Loucy (cell line): Measurements from ENCODE around the gene SNX21.

ENCODE experiments used
- H2AFZ ChIP-seq: fragments of 200-600 bp; sonication (generic); 2 replicates; pipeline ENCODE4 v1.6.0; 2016; ENCODE audit warnings: antibody characterized with exemption, mild to moderate bottlenecking, low read length, moderate library complexity
- H3F3A ChIP-seq: fragments of 200-600 bp; 2 replicates; pipeline ENCODE4 v1.6.0; 2016; ENCODE audit warnings: antibody characterized with exemption, low read depth, mild to moderate bottlenecking
- H3K27me3 ChIP-seq: fragments of 200-600 bp; sonication (generic); 2 replicates; pipeline ENCODE4 v1.6.1; 2014; ENCODE audit warnings: low read length, mild to moderate bottlenecking; ENCODE audit not compliant: insufficient read depth, poor library complexity, severe bottlenecking
- H3K36me3 ChIP-seq: fragments of 200-600 bp; sonication (generic); 2 replicates; pipeline ENCODE4 v1.6.1; 2016; ENCODE audit warnings: low read length; ENCODE audit not compliant: insufficient read depth
- H3K4me1 ChIP-seq: fragments of 200-600 bp; sonication (generic); 2 replicates; pipeline ENCODE4 v1.5.1; 2014; ENCODE audit warnings: low read length, mild to moderate bottlenecking; ENCODE audit not compliant: insufficient read depth, poor library complexity, severe bottlenecking
- H3K4me2 ChIP-seq: fragments of 200-600 bp; sonication (generic); 2 replicates; pipeline ENCODE4 v1.6.0; 2014; ENCODE audit warnings: antibody characterized with exemption, low read length, low read depth, mild to moderate bottlenecking; ENCODE audit not compliant: poor library complexity, severe bottlenecking
- H3K4me3 ChIP-seq: fragments of 200-600 bp; sonication (generic); 2 replicates; pipeline ENCODE4 v1.5.1; 2014; ENCODE audit warnings: low read length, mild to moderate bottlenecking, mixed read lengths; ENCODE audit not compliant: poor library complexity, severe bottlenecking
- H3K79me2 ChIP-seq: fragments of 200-600 bp; sonication (generic); 2 replicates; pipeline ENCODE4 v1.6.1; 2014; ENCODE audit warnings: low read length; ENCODE audit not compliant: insufficient read depth
- H3K9ac ChIP-seq: fragments of 200-600 bp; sonication (generic); 2 replicates; pipeline ENCODE4 v1.6.0; 2014; ENCODE audit warnings: mild to moderate bottlenecking, low read depth, low read length, moderate library complexity; ENCODE audit not compliant: poor library complexity, severe bottlenecking
- H3K9me2 ChIP-seq: fragments of 200-600 bp; sonication (generic); replicated peaks from 2 replicates; pipeline ENCODE4 v1.6.1; 2016; ENCODE audit warnings: low read depth, low read length, mixed read lengths
- H3K9me3 ChIP-seq: fragments of 200-600 bp; sonication (generic); 2 replicates; pipeline ENCODE4 v1.6.1; 2014; ENCODE audit warnings: mild to moderate bottlenecking, antibody characterized with exemption, low read length, low read depth; ENCODE audit not compliant: insufficient read depth
- H4K20me1 ChIP-seq: fragments of 200-600 bp; sonication (generic); 2 replicates; pipeline ENCODE4 v1.6.0; 2014; ENCODE audit warnings: antibody characterized with exemption, low read length, mild to moderate bottlenecking; ENCODE audit not compliant: insufficient read depth, poor library complexity, severe bottlenecking
- CTCF ChIP-seq: fragments of 200-600 bp; sonication (generic); conservative IDR thresholded peaks from 2 replicates; pipeline ENCODE4 v1.5.1; 2014; ENCODE audit warnings: mild to moderate bottlenecking, antibody characterized with exemption, low read length
- EZH2phosphoT487 ChIP-seq: fragments of 200-600 bp; IDR thresholded peaks from 2 replicates; pipeline ENCODE4 v1.6.1; 2018; ENCODE audit warnings: antibody characterized with exemption, mild to moderate bottlenecking, moderate library complexity, borderline replicate concordance

SNX21 gene

DNA sequence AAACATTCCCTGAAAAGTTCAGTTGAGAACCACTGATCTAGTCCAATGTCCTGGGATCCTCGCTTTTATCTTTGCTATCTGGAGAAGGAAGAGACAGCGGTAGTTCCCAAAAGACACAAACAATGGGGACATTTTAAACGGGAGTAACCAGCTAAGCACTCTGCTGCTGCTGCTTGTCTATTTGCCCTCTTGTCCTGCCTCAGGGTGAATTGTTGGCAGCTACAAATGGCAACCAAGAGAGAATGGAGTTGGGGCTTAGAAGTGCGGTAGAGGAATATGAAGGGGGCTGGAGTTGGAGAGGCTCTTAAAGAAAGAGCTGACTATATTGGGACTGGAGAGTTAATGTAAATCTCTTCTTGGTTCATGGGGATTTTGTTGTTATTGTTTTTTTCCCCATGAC lies 41.0 kb downstream of the SNX21 start:
- Histone ChIP-seq H3F3A (no peaks in the 10 kb centered on the region), H4K20me1 (no peaks in the 10 kb centered on the region), H3K79me2 (no peaks in the 10 kb centered on the region), H3K27me3 (no peaks in the 10 kb centered on the region), H3K9me3 (no peaks in the 10 kb centered on the region), H3K4me3 (no peak overlapping the region), H3K4me1 (no peaks in the 10 kb centered on the region), H3K9ac (no peak overlapping the region), H3K9me2 (no peaks in the 10 kb centered on the region), H2AFZ (no peak overlapping the region), H3K36me3 (peaks cover 22% of the 10 kb centered on the region; the same call in 1 of the 2 replicates), H3K4me2 (no peak overlapping the region)
- no peak for TF ChIP-seq EZH2phosphoT487
- TF ChIP-seq CTCF = no peak

- Histone ChIP-seq H4K20me1 (peaks cover 4% of the 10 kb centered on the region), H3K4me2 (no peak overlapping the region)
Measured at GRCh38 chr20:45878076-45878761, 44.6 kb downstream of the SNX21 start.

DNA sequence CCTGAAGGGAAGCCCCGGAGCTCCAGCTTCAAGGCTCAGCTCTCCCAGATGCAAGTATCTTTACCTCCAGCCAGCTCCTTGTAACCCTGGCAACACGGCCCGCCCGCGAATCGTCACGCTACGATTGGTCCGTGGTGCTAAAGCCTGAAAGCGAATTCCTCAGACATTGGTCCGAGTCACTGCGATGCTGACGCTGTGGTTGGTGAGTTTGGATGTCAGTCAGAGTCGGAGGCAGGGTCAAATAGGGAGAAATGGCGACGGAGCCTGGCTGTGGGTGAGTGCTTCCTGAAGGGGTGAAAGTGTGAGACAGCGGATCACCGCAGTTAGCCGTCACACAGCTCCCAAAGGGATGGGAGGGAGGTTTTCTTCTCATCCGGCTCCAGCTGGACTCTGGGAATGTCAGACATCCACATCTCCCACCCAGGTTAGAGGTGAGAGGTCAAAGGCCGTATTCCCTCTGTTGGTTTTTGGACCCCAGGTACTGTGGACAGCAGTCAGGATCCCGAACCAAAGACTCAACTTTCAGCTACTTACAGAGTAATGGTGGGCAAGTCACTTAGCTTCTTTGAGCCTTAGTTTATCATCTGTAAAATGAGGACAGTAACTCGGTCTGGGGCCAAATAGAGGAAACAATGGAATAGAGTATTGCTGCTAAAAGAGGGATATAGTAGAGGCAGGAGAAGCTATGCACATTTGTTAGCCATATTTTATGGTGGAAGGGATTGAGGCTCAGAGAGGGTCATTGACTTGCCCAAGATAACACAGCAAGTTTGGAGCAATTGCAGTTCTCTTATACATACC lies 47.6 kb downstream of the SNX21 start, which contains the start of gene ZSWIM1:
TSS of gene ZSWIM1 (plus strand) at position 240 of the 801 bp plus-strand sequence. CDS start 1,366 bp downstream, outside the sequence.
- peak within 1 kb of the TSS; percentile 92 for H3K4me2 ChIP-seq
- peak within 1 kb of the TSS; percentile 93 for H3K9ac ChIP-seq
- H3K4me1 ChIP-seq = peaks cover 35% of the 10 kb centered on the region
- peaks cover 3% of the 10 kb centered on the region; the same call in 1 of the 2 replicates for H3F3A ChIP-seq
- H3K4me3 ChIP-seq = peak within 1 kb of the TSS; percentile 96
- H2AFZ ChIP-seq = peak within 1 kb of the TSS; percentile 68
- no peak for TF ChIP-seq CTCF
- TF ChIP-seq EZH2phosphoT487 = no peak
- no peaks in the 10 kb centered on the region for H3K27me3 ChIP-seq
- H4K20me1 ChIP-seq = peaks cover 8% of the 10 kb centered on the region
- peaks cover 29% of the 10 kb centered on the region; the same call in 1 of the 2 replicates for H3K36me3 ChIP-seq
- no peaks in the 10 kb centered on the region for H3K9me3 ChIP-seq
- peaks cover 35% of the 10 kb centered on the region for H3K79me2 ChIP-seq
- H3K9me2 ChIP-seq = no peaks in the 10 kb centered on the region

More at GRCh38 chr20:45878076-45878761, 44.6 kb downstream of the SNX21 start:
- Histone ChIP-seq H3F3A (no peaks in the 10 kb centered on the region), H3K9me2 (no peaks in the 10 kb centered on the region), H3K4me3 (no peak overlapping the region), H3K79me2 (peaks cover 22% of the 10 kb centered on the region), H3K27me3 (no peaks in the 10 kb centered on the region), H3K9ac (no peak overlapping the region), H2AFZ (no peak overlapping the region), H3K36me3 (peaks cover 23% of the 10 kb centered on the region; the same call in 1 of the 2 replicates), H3K4me1 (peaks cover 15% of the 10 kb centered on the region), H3K9me3 (no peaks in the 10 kb centered on the region)
- TF ChIP-seq EZH2phosphoT487 (no peak), CTCF (no peak)
